ENCODE measurements around the gene CTNNBL1. TPM values are rescaled to one million over a fixed set of nuclear protein-coding genes. Genes with fewer than 3 reads are reported as not detected.

The CTNNBL1 gene
- total and polyA plus RNA-seq, 2 experiments from 2014 or later, result 27.6 to 55.0 TPM

- peak overlapping the region; percentile 61 for H3K4me2 ChIP-seq
- peaks cover 63% of the 10 kb centered on the region for H3K79me2 ChIP-seq
- H3K9me3 ChIP-seq (ENCODE audit: low read depth), result no peaks in the 10 kb centered on the region
- WGBS (ENCODE audit: low lambda C conversion rate, missing lambda C conversion rate), result 36% methylated on average over 4 of the region's 4 CpGs
- no peak for DNase-seq (ENCODE audit: low spot score)
- H2AFZ ChIP-seq, result no peak overlapping the region
- no peaks in the 10 kb centered on the region for H3K36me3 ChIP-seq (replicated peaks; ENCODE audit: insufficient read depth, low read depth)
- H3K9me2 ChIP-seq (replicated peaks; ENCODE audit: insufficient read depth), result no peaks in the 10 kb centered on the region
- TF ChIP-seq EZH2 (IDR thresholded peaks at IDR 0.05; ENCODE audit: borderline replicate concordance), result no peak
- TF ChIP-seq, protein P1, sequence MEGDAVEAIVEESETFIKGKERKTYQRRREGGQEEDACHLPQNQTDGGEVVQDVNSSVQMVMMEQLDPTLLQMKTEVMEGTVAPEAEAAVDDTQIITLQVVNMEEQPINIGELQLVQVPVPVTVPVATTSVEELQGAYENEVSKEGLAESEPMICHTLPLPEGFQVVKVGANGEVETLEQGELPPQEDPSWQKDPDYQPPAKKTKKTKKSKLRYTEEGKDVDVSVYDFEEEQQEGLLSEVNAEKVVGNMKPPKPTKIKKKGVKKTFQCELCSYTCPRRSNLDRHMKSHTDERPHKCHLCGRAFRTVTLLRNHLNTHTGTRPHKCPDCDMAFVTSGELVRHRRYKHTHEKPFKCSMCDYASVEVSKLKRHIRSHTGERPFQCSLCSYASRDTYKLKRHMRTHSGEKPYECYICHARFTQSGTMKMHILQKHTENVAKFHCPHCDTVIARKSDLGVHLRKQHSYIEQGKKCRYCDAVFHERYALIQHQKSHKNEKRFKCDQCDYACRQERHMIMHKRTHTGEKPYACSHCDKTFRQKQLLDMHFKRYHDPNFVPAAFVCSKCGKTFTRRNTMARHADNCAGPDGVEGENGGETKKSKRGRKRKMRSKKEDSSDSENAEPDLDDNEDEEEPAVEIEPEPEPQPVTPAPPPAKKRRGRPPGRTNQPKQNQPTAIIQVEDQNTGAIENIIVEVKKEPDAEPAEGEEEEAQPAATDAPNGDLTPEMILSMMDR (IDR thresholded peaks at IDR 0.05; ENCODE audit: poor library complexity), result no peak
- TF ChIP-seq EZH2phosphoT487 (IDR thresholded peaks at IDR 0.05; ENCODE audit: low read depth, severe bottlenecking, unreplicated experiment), result no peak
- H3K27ac ChIP-seq, result no peak overlapping the region
- peaks cover 24% of the 10 kb centered on the region for H3K4me1 ChIP-seq (ENCODE audit: insufficient read depth)
- H4K20me1 ChIP-seq (ENCODE audit: insufficient read depth, poor library complexity, severe bottlenecking), result no peaks in the 10 kb centered on the region
- no peak overlapping the region for H3K4me3 ChIP-seq
- no peaks in the 10 kb centered on the region for H3K27me3 ChIP-seq
Observed at GRCh38 chr20:37729452-37729851, 35.6 kb downstream of the CTNNBL1 start.

DNA sequence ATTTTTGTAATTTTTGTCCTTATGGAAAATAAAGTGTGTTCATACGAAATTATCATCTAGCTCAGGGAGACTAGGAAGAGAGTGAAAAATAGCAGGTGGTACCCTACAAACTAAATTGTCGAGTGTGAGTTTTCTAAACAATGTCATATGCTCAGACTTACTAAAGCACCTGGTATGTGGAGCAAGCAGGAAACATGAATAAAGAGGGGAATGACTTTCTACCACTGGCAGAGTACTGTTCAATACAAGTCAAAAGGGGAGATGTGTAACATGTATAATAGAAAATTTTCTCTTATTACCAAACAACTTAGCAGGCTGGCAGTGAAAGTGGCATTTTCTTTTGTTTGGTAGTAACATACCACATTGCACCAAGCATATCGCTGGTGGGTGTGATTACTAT lies 36.1 kb downstream of the CTNNBL1 start:
- no peak overlapping the region for H3K27ac ChIP-seq
- peak overlapping the region; percentile 61 for H3K4me2 ChIP-seq
- no peak for DNase-seq (ENCODE audit: low spot score)
- no peak overlapping the region for H3K4me3 ChIP-seq
- H3K79me2 ChIP-seq, result peaks cover 59% of the 10 kb centered on the region
- H3K27me3 ChIP-seq, result no peaks in the 10 kb centered on the region
- no peaks in the 10 kb centered on the region for H3K9me2 ChIP-seq (replicated peaks; ENCODE audit: insufficient read depth)
- no peaks in the 10 kb centered on the region for H4K20me1 ChIP-seq (ENCODE audit: insufficient read depth, poor library complexity, severe bottlenecking)
- H3K9me3 ChIP-seq (ENCODE audit: low read depth), result no peaks in the 10 kb centered on the region
- 64% methylated on average over 3 of the region's 3 CpGs for WGBS (ENCODE audit: low lambda C conversion rate, missing lambda C conversion rate)
- no peak for TF ChIP-seq EZH2 (IDR thresholded peaks at IDR 0.05; ENCODE audit: borderline replicate concordance)
- TF ChIP-seq, protein P1 (IDR thresholded peaks at IDR 0.05; ENCODE audit: poor library complexity), result no peak
- TF ChIP-seq EZH2phosphoT487 (IDR thresholded peaks at IDR 0.05; ENCODE audit: low read depth, severe bottlenecking, unreplicated experiment), result no peak
- H2AFZ ChIP-seq, result no peak overlapping the region
- no peaks in the 10 kb centered on the region for H3K36me3 ChIP-seq (replicated peaks; ENCODE audit: insufficient read depth, low read depth)
- H3K4me1 ChIP-seq (ENCODE audit: insufficient read depth), result peaks cover 24% of the 10 kb centered on the region

DNA sequence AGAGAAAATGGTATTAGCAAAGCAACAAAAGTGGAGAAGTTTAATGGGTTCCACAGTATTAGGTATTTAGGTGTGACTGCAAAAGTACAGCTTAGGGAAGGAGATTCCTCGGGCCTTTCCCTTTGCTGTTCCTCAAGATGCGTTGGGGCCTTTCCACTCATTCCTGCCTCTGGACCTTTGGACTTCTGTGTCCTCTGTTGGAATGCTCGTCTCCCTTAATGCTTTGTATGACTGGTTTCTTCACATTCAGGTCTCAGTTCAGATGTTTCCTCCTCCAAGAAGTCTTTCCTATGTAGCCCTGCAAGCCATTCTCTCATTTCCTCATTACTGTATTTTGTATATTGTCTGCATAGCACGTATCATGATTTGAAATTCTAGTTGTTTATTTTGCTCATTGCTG lies 39.6 kb downstream of the CTNNBL1 start:
- DNase-seq (ENCODE audit: low spot score), result peak; percentile 27
- 74% methylated on average over 4 of the region's 4 CpGs for WGBS (ENCODE audit: low lambda C conversion rate, missing lambda C conversion rate)
- no peaks in the 10 kb centered on the region for H3K9me2 ChIP-seq (replicated peaks; ENCODE audit: insufficient read depth)
- H3K4me2 ChIP-seq, result no peak overlapping the region
- TF ChIP-seq, protein P1 (IDR thresholded peaks at IDR 0.05; ENCODE audit: poor library complexity), result no peak
- no peak for TF ChIP-seq EZH2 (IDR thresholded peaks at IDR 0.05; ENCODE audit: borderline replicate concordance)
- TF ChIP-seq EZH2phosphoT487 (IDR thresholded peaks at IDR 0.05; ENCODE audit: low read depth, severe bottlenecking, unreplicated experiment), result no peak
- H3K9me3 ChIP-seq (ENCODE audit: low read depth), result no peaks in the 10 kb centered on the region
- peaks cover 27% of the 10 kb centered on the region for H3K4me1 ChIP-seq (ENCODE audit: insufficient read depth)
- H3K79me2 ChIP-seq, result peaks cover 37% of the 10 kb centered on the region
- no peaks in the 10 kb centered on the region for H3K27me3 ChIP-seq
- H2AFZ ChIP-seq, result no peak overlapping the region
- H3K27ac ChIP-seq, result peak overlapping the region; percentile 59
- H4K20me1 ChIP-seq (ENCODE audit: insufficient read depth, poor library complexity, severe bottlenecking), result no peaks in the 10 kb centered on the region
- no peak overlapping the region for H3K4me3 ChIP-seq
- H3K36me3 ChIP-seq (replicated peaks; ENCODE audit: insufficient read depth, low read depth), result no peaks in the 10 kb centered on the region

All from hepatocyte (in vitro differentiated cells).